Ovary (tissue), 3 donors: ENCODE measurements around the gene MYOF.
"Not testable (repeated sequence)": the region's sequence is repeated elsewhere in the genome, so short reads cannot be mapped to it uniquely, and the experiment has no call there.

ENCODE experiments used
- CTCF ChIP-seq, 3 donors: fragments of 450-650 bp in 2 of 3; fragments of 200-600 bp in 1 of 3; IDR thresholded peaks; one replicate each; pipeline versions ENCODE4 v1.5.1 to v1.8.0; 2016 to 2022; ENCODE audit warnings: antibody characterized with exemption in 3 of 3, mild to moderate bottlenecking in 1 of 3
- POLR2A ChIP-seq: fragments of 450-650 bp; IDR thresholded peaks from one replicate; pipeline ENCODE4 v1.6.1; 2017; ENCODE audit warnings: antibody characterized with exemption, mild to moderate bottlenecking, moderate library complexity
- donor health status: DM: no; HTN: no; CAD: no.

- TF ChIP-seq POLR2A; CTCF (IDR thresholded peaks at IDR 0.05): not testable (repeated sequence)
Measured at GRCh38 chr10:93284246-93284645, 197.9 kb downstream of the MYOF start.
